IPS-18a (cell line): Measurements from ENCODE around the gene CEP170B.
"Not testable (repeated sequence)": the region's sequence is repeated elsewhere in the genome, so short reads cannot be mapped to it uniquely, and the experiment has no call there.

ENCODE experiments used
- H3K27ac ChIP-seq: one replicate; pipeline ENCODE4 v1.5.1; 2013; ENCODE audit warnings: low read length
- H3K27me3 ChIP-seq: one replicate; pipeline ENCODE4 v1.6.1; 2013; ENCODE audit warnings: mild to moderate bottlenecking, low read length; ENCODE audit not compliant: control insufficient read depth, insufficient read depth
- H3K36me3 ChIP-seq: one replicate; pipeline ENCODE4 v1.6.1; 2013; ENCODE audit warnings: low read depth, low read length; ENCODE audit not compliant: control insufficient read depth
- H3K4me1 ChIP-seq: one replicate; pipeline ENCODE4 v1.6.1; 2013; ENCODE audit warnings: low read depth, low read length; ENCODE audit not compliant: control insufficient read depth
- H3K4me3 ChIP-seq: one replicate; pipeline ENCODE4 v1.5.1; 2013; ENCODE audit warnings: low read length
- H3K9ac ChIP-seq: one replicate; pipeline ENCODE4 v1.6.1; 2013; ENCODE audit warnings: mild to moderate bottlenecking, low read length, moderate library complexity
- H3K9me3 ChIP-seq: one replicate; pipeline ENCODE4 v1.6.1; 2013; ENCODE audit warnings: low read depth, low read length; ENCODE audit not compliant: control insufficient read depth

Gene CEP170B

DNA sequence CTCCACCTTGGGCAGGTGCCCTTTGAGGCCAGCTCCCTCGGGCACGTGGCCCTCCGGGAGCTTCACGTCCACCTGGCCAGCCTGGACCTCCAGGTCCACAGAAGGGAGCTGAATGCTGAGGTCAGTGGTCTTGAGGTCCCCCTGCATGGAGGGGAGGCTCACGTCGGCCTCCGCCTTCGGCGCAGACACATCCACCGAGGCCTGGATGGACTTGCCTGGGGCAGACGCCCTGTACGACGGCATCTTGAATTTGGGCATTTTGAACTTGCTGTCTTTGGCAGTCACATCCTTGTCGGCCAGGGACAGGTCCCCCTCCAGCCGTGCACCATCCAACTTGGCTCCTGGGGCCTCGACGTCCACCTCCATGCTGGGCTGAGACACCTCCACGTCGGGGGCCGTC, 80.2 kb downstream of the CEP170B start:
- not testable (repeated sequence) for H3K27ac ChIP-seq, H3K9ac ChIP-seq, H3K27me3 ChIP-seq, H3K4me1 ChIP-seq, H3K36me3 ChIP-seq, H3K4me3 ChIP-seq, H3K9me3 ChIP-seq
